Kidney (tissue), 14 donors: ENCODE data around the gene FUT3. TPM values are rescaled to one million over a fixed set of nuclear protein-coding genes. Genes with fewer than 3 reads are reported as not detected.
"Not testable (repeated sequence)": the region's sequence is repeated elsewhere in the genome, so short reads cannot be mapped to it uniquely, and the experiment has no call there.

Experiments
- DNase-seq, 5 donors: peaks; one replicate each; pipeline ENCODE4 v3.0.0-alpha.2; 2013 to 2020
- FAIRE-seq: peaks from 2 replicates; lab custom pipeline; 2012; peaks lifted over from hg19 to GRCh38; lab: Jason Lieb, UNC
- H3K27ac ChIP-seq, 2 donors: one replicate each; pipeline ENCODE4 v1.7.0; 2013; ENCODE audit warnings: low read depth in 2 of 2, low read length in 2 of 2, inconsistent platforms in 1 of 2
- H3K27me3 ChIP-seq: one replicate; pipeline ENCODE4 v1.7.1; 2013; ENCODE audit warnings: low read length, inconsistent platforms; ENCODE audit not compliant: control insufficient read depth, insufficient read depth
- H3K36me3 ChIP-seq, 3 donors: one replicate each; pipeline versions ENCODE4 v1.7.0 to v1.7.1; 2013; ENCODE audit warnings: low read length in 3 of 3, control low read depth in 1 of 3, inconsistent platforms in 1 of 3; ENCODE audit not compliant: insufficient read depth in 3 of 3, control insufficient read depth in 2 of 3
- H3K4me1 ChIP-seq, 3 donors: one replicate each; pipeline versions ENCODE4 v1.7.0 to v1.7.1; 2013; ENCODE audit warnings: low read length in 3 of 3, inconsistent platforms in 1 of 3, low read depth in 1 of 3; ENCODE audit not compliant: control insufficient read depth in 2 of 3, insufficient read depth in 2 of 3
- H3K4me3 ChIP-seq, 3 donors: one replicate each; pipeline versions ENCODE4 v1.7.0 to v1.8.1; 2013; ENCODE audit warnings: low read length in 3 of 3, control low read depth in 1 of 3, inconsistent platforms in 1 of 3
- H3K9ac ChIP-seq, 3 donors: one replicate each; pipeline versions ENCODE4 v1.7.0 to v1.7.1; 2013; ENCODE audit warnings: low read length in 3 of 3, control low read depth in 1 of 3, inconsistent platforms in 1 of 3
- H3K9me3 ChIP-seq, 3 donors: one replicate each; pipeline versions ENCODE4 v1.7.0 to v1.7.1; 2013; ENCODE audit warnings: low read length in 3 of 3, control low read depth in 1 of 3, inconsistent platforms in 1 of 3; ENCODE audit not compliant: control insufficient read depth in 2 of 3, insufficient read depth in 1 of 3
- intact Hi-C: fragments of 100-400 bp; cut with DNase I; formaldehyde crosslinking; loops from one replicate; pipeline ENCODE4 v1.11.1; 2022
- polyA plus RNA-seq: library from polyadenylated mRNA; stranded (reverse); fragments of 350-450 nt; fragmentation: Illumina TruSeq; extraction: RNeasy Lipid Tissue Mini Kit (QIAGEN cat#74804); gene quantifications from one replicate; pipeline ENCODE4 v1.2.3, GENCODE V29; 2014; ENCODE audit warnings: low read depth, low replicate concordance; ENCODE audit not compliant: insufficient read depth
- total RNA-seq: library from RNA; stranded (reverse); fragmentation: NEBNext Ultra II Directional; extraction: Animal tissue kit (Norgen Biotek cat#: 25700); gene quantifications from one replicate; pipeline ENCODE4 v1.2.1, GENCODE V29; 2021
- TF ChIP-seq, protein P1 (sequence below): IDR thresholded peaks from 3 replicates; pipeline ENCODE4 v1.5.1; 2012; ENCODE audit warnings: mild to moderate bottlenecking, moderate library complexity, borderline replicate concordance; ENCODE audit not compliant: insufficient read depth; ENCODE audit errors: extremely low read depth
- donor health status: control.
- donor health status: control.
- donor health status: control.
- donor health status: control.
- donor health status: control.
- donor health status: DM: yes; HTN: yes; CAD: no.
- donor health status: Normal renal cell carcinoma (clear cell type).

The FUT3 gene
- total and polyA plus RNA-seq, 2 donors from 2014 or later = 3.0 to 6.5 TPM

DNA sequence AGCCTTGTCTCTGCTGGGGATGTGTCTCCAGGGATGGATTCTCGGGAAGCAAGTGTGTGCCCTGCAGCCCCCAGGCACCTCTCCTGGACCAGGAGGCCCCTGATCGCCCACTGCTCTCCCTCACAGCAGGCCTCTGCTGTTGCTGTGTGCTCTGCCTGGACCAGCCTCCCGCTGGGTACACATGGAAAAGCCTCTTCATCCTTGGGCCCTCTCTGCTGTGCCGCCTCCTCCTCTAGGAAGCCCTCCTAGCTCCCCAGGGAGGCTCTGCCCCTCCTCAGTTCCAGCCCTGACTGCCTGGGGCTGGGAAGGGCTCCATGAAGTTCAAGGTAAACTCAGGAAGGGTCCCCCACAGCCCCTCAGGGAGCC is 40.3 kb upstream of the FUT3 start:
- H3K9ac ChIP-seq = peak overlapping the region in 1 of 3 donors; percentile 34
- intact Hi-C loops = loop anchor here (10.0 kb wide), 1 partner anchor 87 kb away; the partner anchor contains the start of gene NRTN
- TF ChIP-seq, protein P1, sequence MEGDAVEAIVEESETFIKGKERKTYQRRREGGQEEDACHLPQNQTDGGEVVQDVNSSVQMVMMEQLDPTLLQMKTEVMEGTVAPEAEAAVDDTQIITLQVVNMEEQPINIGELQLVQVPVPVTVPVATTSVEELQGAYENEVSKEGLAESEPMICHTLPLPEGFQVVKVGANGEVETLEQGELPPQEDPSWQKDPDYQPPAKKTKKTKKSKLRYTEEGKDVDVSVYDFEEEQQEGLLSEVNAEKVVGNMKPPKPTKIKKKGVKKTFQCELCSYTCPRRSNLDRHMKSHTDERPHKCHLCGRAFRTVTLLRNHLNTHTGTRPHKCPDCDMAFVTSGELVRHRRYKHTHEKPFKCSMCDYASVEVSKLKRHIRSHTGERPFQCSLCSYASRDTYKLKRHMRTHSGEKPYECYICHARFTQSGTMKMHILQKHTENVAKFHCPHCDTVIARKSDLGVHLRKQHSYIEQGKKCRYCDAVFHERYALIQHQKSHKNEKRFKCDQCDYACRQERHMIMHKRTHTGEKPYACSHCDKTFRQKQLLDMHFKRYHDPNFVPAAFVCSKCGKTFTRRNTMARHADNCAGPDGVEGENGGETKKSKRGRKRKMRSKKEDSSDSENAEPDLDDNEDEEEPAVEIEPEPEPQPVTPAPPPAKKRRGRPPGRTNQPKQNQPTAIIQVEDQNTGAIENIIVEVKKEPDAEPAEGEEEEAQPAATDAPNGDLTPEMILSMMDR = no peak
- no peak overlapping the region for H3K27ac ChIP-seq
- H3K36me3 ChIP-seq = peaks cover 0 to 4% (median 0%) of the 10 kb centered on the region in 3 donors
- DNase-seq (no peak), FAIRE-seq (no peak)
- H3K4me3 ChIP-seq = no peak overlapping the region
- H3K9me3 ChIP-seq = no peaks in the 10 kb centered on the region
- no peaks in the 10 kb centered on the region for H3K27me3 ChIP-seq
- H3K4me1 ChIP-seq = peaks cover 0 to 13% (median 9%) of the 10 kb centered on the region in 3 donors

DNA sequence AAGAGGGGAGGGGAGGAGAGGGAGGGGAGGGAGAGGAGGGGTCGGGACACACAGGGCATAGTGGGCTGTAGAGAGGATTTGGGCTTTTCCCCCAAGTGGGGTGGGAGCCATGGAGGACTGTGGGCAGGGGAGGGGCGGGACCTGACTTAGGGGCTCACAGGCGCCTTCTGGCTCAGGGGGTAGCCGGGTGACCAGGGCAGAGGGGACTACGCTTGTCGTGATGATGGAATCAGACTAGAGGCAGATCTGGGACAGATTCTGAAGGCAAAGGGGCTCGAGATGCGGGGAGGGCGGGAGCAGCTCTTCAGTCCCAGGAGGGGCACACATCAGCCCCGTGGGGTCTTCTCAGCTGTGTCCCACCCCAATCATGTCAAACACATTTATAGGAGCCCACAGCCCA is 38.9 kb upstream of the FUT3 start:
- no peak for FAIRE-seq
- Histone ChIP-seq H3K4me1 (peaks cover 0 to 13% (median 9%) of the 10 kb centered on the region in 3 donors), H3K4me3 (no peak overlapping the region), H3K9ac (no peak overlapping the region), H3K27me3 (no peaks in the 10 kb centered on the region), H3K27ac (no peak overlapping the region), H3K36me3 (no peaks in the 10 kb centered on the region), H3K9me3 (no peaks in the 10 kb centered on the region)
- no peak for DNase-seq
- TF ChIP-seq, protein P1 = no peak
- intact Hi-C loops = loop anchor here (10.0 kb wide), 1 partner anchor 85 kb away; the partner anchor contains the start of gene NRTN

DNA sequence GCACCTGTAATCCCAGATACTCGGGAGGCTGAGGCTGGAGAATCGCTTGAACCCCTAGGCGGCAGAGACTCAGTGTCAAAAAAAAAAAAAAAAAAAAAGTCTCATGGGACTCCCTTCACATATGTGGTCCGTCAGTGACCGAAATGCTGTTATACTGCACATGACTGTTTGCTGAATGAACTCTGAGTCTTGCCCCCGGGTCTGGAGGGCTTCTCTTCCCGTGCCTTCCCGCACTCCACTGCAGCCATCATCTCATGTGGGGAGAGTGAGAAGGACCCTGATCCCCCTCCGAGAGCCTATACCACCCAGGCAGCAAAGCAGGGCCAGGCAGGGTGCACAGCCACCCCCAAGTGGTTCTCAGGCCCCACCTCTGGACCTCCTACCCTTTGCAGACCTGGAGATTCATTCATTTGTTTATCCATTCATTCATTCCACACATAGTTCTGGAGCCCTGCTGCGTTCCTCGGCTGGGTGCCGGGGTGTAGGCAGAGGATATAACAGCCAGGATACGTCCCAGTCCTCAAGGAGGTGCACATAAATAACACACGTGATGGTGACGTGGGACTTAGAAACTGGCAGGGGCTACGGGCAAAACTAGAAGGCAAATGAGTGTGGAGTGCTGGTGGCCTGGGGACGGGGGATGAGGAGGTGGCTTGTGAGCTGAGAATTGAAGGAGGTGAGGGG is 38.2 kb upstream of the FUT3 start:
- peaks cover 0 to 13% (median 9%) of the 10 kb centered on the region in 3 donors for H3K4me1 ChIP-seq
- H3K36me3 ChIP-seq = no peaks in the 10 kb centered on the region
- no peaks in the 10 kb centered on the region for H3K9me3 ChIP-seq
- DNase-seq = no peak
- no peak overlapping the region for H3K4me3 ChIP-seq
- TF ChIP-seq, protein P1 = no peak
- intact Hi-C loops = no loop called here
- no peak overlapping the region for H3K27ac ChIP-seq
- H3K9ac ChIP-seq = no peak overlapping the region
- no peak for FAIRE-seq
- H3K27me3 ChIP-seq = no peaks in the 10 kb centered on the region

DNA sequence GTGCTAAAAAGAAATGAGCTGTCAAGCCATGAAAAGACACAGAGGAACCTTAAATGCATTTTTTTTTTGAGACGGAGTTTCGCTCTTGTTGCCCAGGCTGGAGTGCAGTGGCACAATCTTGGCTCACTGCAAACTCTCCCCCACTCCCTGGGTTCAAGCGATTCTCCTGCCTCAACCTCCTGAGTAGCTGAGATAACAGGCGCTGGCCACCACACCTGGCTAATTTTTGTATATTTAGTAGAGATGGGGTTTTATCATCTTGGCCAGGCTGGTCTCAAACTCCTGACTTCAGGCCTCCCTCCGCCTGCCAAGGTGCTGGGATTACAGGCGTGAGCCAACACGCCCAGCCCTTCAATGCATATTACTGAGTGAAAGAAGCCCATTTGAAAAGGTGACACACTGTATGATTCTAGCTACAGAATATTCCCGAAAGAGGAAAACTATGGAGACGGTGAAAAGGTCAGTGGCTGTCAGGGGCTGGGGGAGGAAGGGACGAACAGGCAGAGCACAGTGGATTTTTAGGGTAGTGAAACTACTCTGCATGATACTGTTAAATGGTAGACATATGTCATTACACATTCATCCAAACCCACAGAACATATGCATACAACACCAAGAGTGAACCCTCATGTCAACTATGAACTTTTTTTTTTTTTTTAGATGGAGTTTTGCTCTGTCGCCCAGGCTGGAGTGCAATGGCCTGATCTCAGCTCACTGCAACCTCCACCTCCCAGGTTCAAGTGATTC is 33.0 kb upstream of the FUT3 start:
- H3K27ac ChIP-seq, DNase-seq, H3K36me3 ChIP-seq, H3K9ac ChIP-seq, H3K4me3 ChIP-seq, H3K9me3 ChIP-seq, FAIRE-seq, H3K4me1 ChIP-seq, H3K27me3 ChIP-seq, intact Hi-C loops: not testable (repeated sequence)

DNA sequence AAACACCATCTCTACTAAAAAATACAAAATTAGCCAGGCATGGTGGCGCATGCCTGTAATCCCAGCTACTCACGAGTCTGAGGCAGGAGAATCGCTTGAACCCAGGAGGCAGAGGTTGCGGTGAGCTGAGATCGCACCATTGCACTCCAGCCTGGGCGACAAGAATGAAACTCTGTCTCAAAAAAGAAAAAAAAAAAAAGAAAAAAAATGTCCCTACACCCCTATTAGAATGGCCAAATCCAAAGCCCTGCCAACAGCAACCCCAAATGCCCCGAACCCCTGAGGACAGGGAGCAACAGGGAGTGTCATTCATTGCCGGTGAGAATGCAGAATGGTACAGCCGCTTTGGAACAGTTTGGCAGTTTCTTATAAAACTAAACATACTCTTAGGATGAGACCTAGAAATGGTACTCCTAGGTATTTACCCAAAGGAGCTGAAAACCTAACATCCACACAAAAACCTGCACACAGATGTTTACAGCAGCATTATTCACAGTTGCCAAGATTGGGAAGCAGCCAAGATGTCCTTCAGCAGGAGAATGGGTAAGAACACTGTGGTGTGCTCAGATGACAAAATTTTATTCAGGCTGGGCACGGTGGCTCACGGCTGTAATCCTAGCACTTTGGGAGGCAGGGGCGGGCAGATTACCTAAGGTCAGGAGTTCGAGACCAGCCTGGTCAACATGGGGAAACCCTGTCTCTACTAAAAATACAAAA is 32.1 kb upstream of the FUT3 start:
- FAIRE-seq, DNase-seq, H3K4me1 ChIP-seq, H3K4me3 ChIP-seq, H3K9ac ChIP-seq, H3K27me3 ChIP-seq, H3K36me3 ChIP-seq, H3K27ac ChIP-seq, H3K9me3 ChIP-seq, intact Hi-C loops: not testable (repeated sequence)
